HepG2 (cell line): Measurements from ENCODE around the gene NLRC5. TPM values are rescaled to one million over a fixed set of nuclear protein-coding genes. Genes with fewer than 3 reads are reported as not detected.

Source experiments
- EED ChIP-seq: sonication (generic); formaldehyde crosslinking; IDR thresholded peaks from 2 replicates; pipeline ENCODE4 v1.5.0; 2020; ENCODE audit warnings: mild to moderate bottlenecking, missing genetic modification reagents
- HNF4G ChIP-seq, 2 experiments: sonication (generic) in 1 of 2; formaldehyde crosslinking in 1 of 2; IDR thresholded peaks; 2 replicates each; pipeline versions ENCODE4 v1.4.0 to v1.6.1; 2011 to 2020; ENCODE audit warnings: borderline replicate concordance in 2 of 2, low read depth in 2 of 2, mild to moderate bottlenecking in 2 of 2, low read length in 1 of 2, missing genetic modification reagents in 1 of 2, moderate library complexity in 1 of 2
- JARID2 ChIP-seq: sonication (generic); formaldehyde crosslinking; IDR thresholded peaks from 2 replicates; pipeline ENCODE4 v1.8.1; 2023; ENCODE audit warnings: missing genetic modification reagents, inconsistent platforms; ENCODE audit not compliant: insufficient replicate concordance
- KIAA2018 ChIP-seq: sonication (generic); formaldehyde crosslinking; IDR thresholded peaks from 2 replicates; pipeline ENCODE4 v1.5.0; 2020; ENCODE audit warnings: mild to moderate bottlenecking, missing genetic modification reagents, borderline replicate concordance
- MIXL1 ChIP-seq: IDR thresholded peaks from 2 replicates; pipeline ENCODE4 v1.6.1; 2016
- PTBP1 ChIP-seq: fragments of 200-400 bp; formaldehyde crosslinking; IDR thresholded peaks from 2 replicates; pipeline ENCODE4 v1.6.1; 2018; ENCODE audit warnings: low read length, low read depth; ENCODE audit not compliant: poor library complexity, severe bottlenecking
- REL ChIP-seq: sonication (generic); formaldehyde crosslinking; conservative IDR thresholded peaks from 2 replicates; pipeline ENCODE4 v1.8.0; 2022; ENCODE audit warnings: mild to moderate bottlenecking, missing genetic modification reagents, moderate library complexity
- SNRNP70 ChIP-seq: fragments of 200-400 bp; formaldehyde crosslinking; IDR thresholded peaks from 2 replicates; pipeline ENCODE4 v1.6.1; 2017; ENCODE audit warnings: mild to moderate bottlenecking, low read depth, low read length, moderate library complexity
- THAP11 ChIP-seq: IDR thresholded peaks from 2 replicates; pipeline ENCODE4 v1.6.1; 2016; ENCODE audit warnings: missing biosample characterization, missing genetic modification reagents
- TMF1 ChIP-seq: sonication (generic); formaldehyde crosslinking; IDR thresholded peaks from 2 replicates; pipeline ENCODE4 v1.8.1; 2022; ENCODE audit warnings: low read depth, missing genetic modification reagents
- TOE1 ChIP-seq: sonication (generic); formaldehyde crosslinking; IDR thresholded peaks from 2 replicates; pipeline ENCODE4 v1.4.0; 2020; ENCODE audit warnings: mild to moderate bottlenecking, missing genetic modification reagents
- TRIM24 ChIP-seq: sonication (generic); formaldehyde crosslinking; IDR thresholded peaks from 2 replicates; pipeline ENCODE4 v1.8.0; 2022; ENCODE audit warnings: mild to moderate bottlenecking, missing genetic modification reagents
- ZNF143 ChIP-seq: sonication (generic); formaldehyde crosslinking; IDR thresholded peaks from 2 replicates; pipeline ENCODE4 v1.4.0; 2020; ENCODE audit warnings: missing genetic modification reagents
- ZNF275 ChIP-seq: sonication (generic); formaldehyde crosslinking; IDR thresholded peaks from 2 replicates; pipeline ENCODE4 v1.8.0; 2022; ENCODE audit warnings: missing genetic modification reagents, mild to moderate bottlenecking, inconsistent platforms, borderline replicate concordance
- ZNF770 ChIP-seq: sonication (generic); formaldehyde crosslinking; IDR thresholded peaks from 2 replicates; pipeline ENCODE4 v1.5.0; 2020; ENCODE audit warnings: mild to moderate bottlenecking, missing genetic modification reagents
- ZSCAN25 ChIP-seq: sonication (generic); formaldehyde crosslinking; IDR thresholded peaks from 2 replicates; pipeline ENCODE4 v1.8.0; 2022; ENCODE audit warnings: mild to moderate bottlenecking, missing genetic modification reagents
- polyA plus RNA-seq, 8 experiments: library from polyadenylated mRNA; depleted of rRNA in 3 of 8; stranded (reverse) in 7 of 8; unstranded in 1 of 8; fragments of >200 nt; fragmentation: Illumina TruSeq in 4 of 8; extraction: Trizol in 4 of 8; gene quantifications; 2 replicates each; pipeline versions ENCODE4 v1.2.1 to v1.2.3, GENCODE V29; 2011 to 2016; ENCODE audit warnings: low read depth in 4 of 8, missing spikeins in 1 of 8, mixed read lengths in 1 of 8; ENCODE audit not compliant: insufficient read depth in 1 of 8
- total RNA-seq, 5 experiments: library from RNA; depleted of rRNA; stranded (reverse); fragments of >200 nt; fragmentation: Illumina TruSeq; extraction: Trizol; gene quantifications; 2 replicates each; pipeline ENCODE4 v1.2.3, GENCODE V29; 2016; ENCODE audit warnings: low read depth in 1 of 5

Gene NLRC5
- total and polyA plus RNA-seq, 2 of the 13 experiments (the other 11 are each of a cell fraction or from before 2014, with no cell fraction given) = 6.3 to 12.7 TPM

GRCh38 chr16:56988948-56989945 is at the start of gene NLRC5 (continued):
- TF ChIP-seq KIAA2018 (CRISPR knock-in tag) (no peak; the same call in 1 of the 2 replicates), REL (0 out of 2 replicates have a peak, but pooled peaks have one; percentile 68), TOE1 (CRISPR knock-in tag) (no peak), ZNF770 (CRISPR knock-in tag) (no peak; the same call in 1 of the 2 replicates), ZSCAN25 (peak; percentile 70; the same call in 1 of the 2 replicates), PTBP1 (no peak), MIXL1 (no peak), HNF4G (IDR thresholded peaks at IDR 0.05; ENCODE audit: borderline replicate concordance, low read depth, low read length) (no peak), HNF4G (CRISPR knock-in tag; IDR thresholded peaks at IDR 0.05; ENCODE audit: borderline replicate concordance, low read depth) (no peak), JARID2 (no peak), ZNF143 (CRISPR knock-in tag) (peak; percentile 55; the same call in 1 of the 2 replicates), TMF1 (CRISPR knock-in tag) (no peak), EED (CRISPR knock-in tag) (0 out of 2 replicates have a peak, but pooled peaks have one; percentile 28), ZNF275 (CRISPR knock-in tag) (no peak), SNRNP70 (no peak), THAP11 (CRISPR knock-in tag) (no peak), TRIM24 (CRISPR knock-in tag) (no peak; the same call in 1 of the 2 replicates)
